ENCODE results near the gene RAB3GAP2.
"Not testable (repeated sequence)": the region's sequence is repeated elsewhere in the genome, so short reads cannot be mapped to it uniquely, and the experiment has no call there.

Gene RAB3GAP2

GRCh38 chr1:220251272-220251671 is 21.0 kb downstream of the RAB3GAP2 start:
- peaks cover 9% of the 10 kb centered on the region for H3K9me3 ChIP-seq (ENCODE audit: severe bottlenecking)
- H3K27ac ChIP-seq: no peak overlapping the region
- DNase-seq: no peak
- H3K36me3 ChIP-seq: peaks cover 32% of the 10 kb centered on the region
- H3K27me3 ChIP-seq (ENCODE audit: insufficient read depth, low read depth, severe bottlenecking): no peaks in the 10 kb centered on the region
- no peak overlapping the region for H3K4me3 ChIP-seq (ENCODE audit: low read depth, low read length)
- no peak for TF ChIP-seq CTCF (IDR thresholded peaks at IDR 0.05; ENCODE audit: low read depth, low read length)

GRCh38 chr1:220250681-220251080 is 21.6 kb downstream of the RAB3GAP2 start:
- peaks cover 9% of the 10 kb centered on the region for H3K9me3 ChIP-seq (ENCODE audit: severe bottlenecking)
- no peak for TF ChIP-seq CTCF (IDR thresholded peaks at IDR 0.05; ENCODE audit: low read depth, low read length)
- no peaks in the 10 kb centered on the region for H3K27me3 ChIP-seq (ENCODE audit: insufficient read depth, low read depth, severe bottlenecking)
- DNase-seq: no peak
- H3K27ac ChIP-seq: no peak overlapping the region
- no peak overlapping the region for H3K4me3 ChIP-seq (ENCODE audit: low read depth, low read length)
- peaks cover 32% of the 10 kb centered on the region for H3K36me3 ChIP-seq

DNA sequence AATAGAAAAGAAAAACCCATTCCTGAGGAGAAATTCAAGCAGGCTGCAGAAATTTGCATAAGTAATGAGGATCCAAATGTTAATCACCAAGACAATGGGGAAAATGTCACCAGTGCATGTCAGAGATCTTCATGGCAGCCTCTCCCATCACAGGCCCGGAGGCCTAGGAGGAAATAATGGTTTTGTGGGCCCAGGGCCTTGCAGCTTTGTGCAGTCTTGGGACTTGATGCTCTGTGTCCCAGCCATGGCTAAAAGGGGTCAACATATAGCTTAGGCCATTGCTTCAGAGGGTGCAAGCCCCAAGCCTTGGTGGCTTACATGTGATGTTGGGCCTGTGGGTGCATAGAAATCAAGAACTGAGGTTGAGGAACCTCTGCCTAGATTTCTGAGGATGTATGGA is 22.7 kb downstream of the RAB3GAP2 start:
- no peaks in the 10 kb centered on the region for H3K27me3 ChIP-seq (ENCODE audit: insufficient read depth, low read depth, severe bottlenecking)
- H3K27ac ChIP-seq: no peak overlapping the region
- H3K36me3 ChIP-seq: peaks cover 30% of the 10 kb centered on the region
- no peak for TF ChIP-seq CTCF (IDR thresholded peaks at IDR 0.05; ENCODE audit: low read depth, low read length)
- no peak for DNase-seq
- H3K9me3 ChIP-seq (ENCODE audit: severe bottlenecking): peaks cover 9% of the 10 kb centered on the region
- H3K4me3 ChIP-seq (ENCODE audit: low read depth, low read length): no peak overlapping the region

DNA sequence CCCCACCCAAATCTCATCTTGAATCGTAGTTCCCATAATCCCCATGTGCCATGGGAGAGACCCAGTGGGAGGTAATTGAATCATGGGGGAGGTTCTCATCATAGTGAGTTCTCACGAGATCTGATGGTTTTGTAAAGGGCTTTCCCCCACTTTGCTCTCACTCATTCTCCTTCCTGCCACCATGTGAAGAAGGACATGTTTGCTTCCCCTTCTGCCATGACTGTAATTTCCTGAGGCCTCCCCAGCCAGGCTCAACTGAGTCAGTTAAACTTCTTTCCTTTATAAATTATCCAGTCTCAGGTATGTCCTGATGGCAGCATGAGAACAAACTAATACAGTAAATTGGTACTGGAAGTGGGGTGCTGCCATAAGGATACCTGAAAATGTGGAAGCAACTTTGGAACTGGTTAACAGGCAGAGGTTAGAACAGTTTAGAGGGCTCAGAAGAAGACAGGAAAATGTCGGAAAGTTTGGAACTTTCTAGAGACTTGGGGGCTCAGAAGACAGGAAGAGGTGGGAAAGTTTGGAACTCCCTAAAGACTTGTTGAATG is 23.5 kb downstream of the RAB3GAP2 start:
- not testable (repeated sequence) for H3K27ac ChIP-seq; H3K27me3 ChIP-seq (ENCODE audit: insufficient read depth, low read depth, severe bottlenecking); DNase-seq; H3K9me3 ChIP-seq (ENCODE audit: severe bottlenecking); H3K4me3 ChIP-seq (ENCODE audit: low read depth, low read length)
- peaks cover 30% of the 10 kb centered on the region for H3K36me3 ChIP-seq

DNA sequence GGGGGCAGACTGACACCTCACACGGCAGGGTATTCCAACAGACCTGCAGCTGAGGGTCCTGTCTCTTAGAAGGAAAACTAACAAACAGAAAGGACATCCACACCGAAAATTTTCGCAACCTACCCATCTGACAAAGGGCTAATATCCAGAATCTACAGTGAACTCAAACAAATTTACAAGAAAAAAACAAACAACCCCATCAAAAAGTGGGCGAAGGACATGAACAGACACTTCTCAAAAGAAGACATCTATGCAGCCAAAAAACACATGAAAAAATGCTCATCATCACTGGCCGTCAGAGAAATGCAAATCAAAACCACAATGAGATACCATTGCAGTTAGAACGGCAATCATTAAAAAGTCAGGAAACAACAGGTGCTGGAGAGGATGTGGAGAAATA is 26.4 kb downstream of the RAB3GAP2 start:
- DNase-seq; H3K27ac ChIP-seq; H3K27me3 ChIP-seq (ENCODE audit: insufficient read depth, low read depth, severe bottlenecking); H3K9me3 ChIP-seq (ENCODE audit: severe bottlenecking); H3K4me3 ChIP-seq (ENCODE audit: low read depth, low read length): not testable (repeated sequence)
- peaks cover 16% of the 10 kb centered on the region for H3K36me3 ChIP-seq

GRCh38 chr1:220243947-220244346 is 28.3 kb downstream of the RAB3GAP2 start:
- no peaks in the 10 kb centered on the region for H3K27me3 ChIP-seq (ENCODE audit: insufficient read depth, low read depth, severe bottlenecking)
- TF ChIP-seq CTCF (IDR thresholded peaks at IDR 0.05; ENCODE audit: low read depth, low read length): no peak
- no peak overlapping the region for H3K27ac ChIP-seq
- H3K36me3 ChIP-seq: peaks cover 3% of the 10 kb centered on the region; the same call in 1 of the 2 replicates
- no peaks in the 10 kb centered on the region for H3K9me3 ChIP-seq (ENCODE audit: severe bottlenecking)
- H3K4me3 ChIP-seq (ENCODE audit: low read depth, low read length): no peak overlapping the region
- DNase-seq: no peak

DNA sequence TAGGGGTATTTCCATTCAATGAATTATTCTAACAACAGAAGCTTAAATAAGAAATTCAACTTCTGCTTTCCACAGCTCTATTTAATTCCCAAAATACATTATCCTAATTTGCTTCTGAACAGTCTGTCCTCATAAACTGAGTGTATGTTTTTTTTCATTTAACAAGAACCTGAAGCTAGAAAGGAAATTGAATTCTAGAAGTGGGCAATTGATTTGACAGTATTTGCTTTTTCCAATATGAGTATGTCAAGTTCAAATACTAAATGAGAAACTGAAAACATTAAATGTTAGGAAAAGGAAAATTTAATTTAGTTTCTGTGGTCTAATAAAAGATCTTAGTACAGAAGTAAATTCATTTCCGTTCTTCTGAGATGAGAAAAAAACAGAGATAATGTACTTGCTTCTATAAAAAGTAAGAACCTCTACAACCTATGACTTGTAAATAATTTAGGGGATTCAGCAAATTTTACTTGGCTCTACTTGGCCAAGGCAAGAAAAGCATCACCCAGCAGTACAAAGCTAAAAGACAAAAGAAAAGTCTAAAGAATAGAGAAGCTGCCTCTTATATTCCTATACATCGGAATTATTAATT is 31.1 kb downstream of the RAB3GAP2 start:
- TF ChIP-seq CTCF (IDR thresholded peaks at IDR 0.05; ENCODE audit: low read depth, low read length): no peak
- no peak for DNase-seq
- Histone ChIP-seq H3K4me3 (ENCODE audit: low read depth, low read length) (no peak overlapping the region), H3K27me3 (ENCODE audit: insufficient read depth, low read depth, severe bottlenecking) (no peaks in the 10 kb centered on the region), H3K27ac (no peak overlapping the region), H3K9me3 (ENCODE audit: severe bottlenecking) (no peaks in the 10 kb centered on the region), H3K36me3 (no peaks in the 10 kb centered on the region)

Measured in WERI-Rb-1 (cell line).